Activated CD4-positive, alpha-beta T cell treated with anti-CD3 and anti-CD28 coated beads for 36 hours (primary cell): ENCODE measurements around the gene C16orf74. TPM values are rescaled to one million over a fixed set of nuclear protein-coding genes. Genes with fewer than 3 reads are reported as not detected.
A peak's percentile ranks its signal among the peaks of the same experiment; 100 is the strongest.

ENCODE experiments used
- ATAC-seq: fragments of 200-7000 bp; cut with Tn5 transposase; one replicate; pipeline ENCODE4 v1.10.0; 2021; ENCODE audit warnings: mild to moderate bottlenecking, moderate library complexity
- CTCF ChIA-PET: fragments of 350-600 bp; sonication (Branson Sonifier 250); formaldehyde crosslinking; loops from one replicate; lab custom pipeline; 2021; ENCODE audit warnings: antibody characterized with exemption; lab: Charles Lee
- POLR2A ChIA-PET: fragments of 350-600 bp; sonication (Branson Sonifier 250); formaldehyde crosslinking; loops from one replicate; lab custom pipeline; 2021; ENCODE audit warnings: antibody characterized with exemption, inconsistent platforms; lab: Charles Lee
- DNase-seq: peaks from one replicate; pipeline ENCODE4 v3.0.0-alpha.2; 2020
- H3K27ac Mint-ChIP-seq: one replicate; pipeline ENCODE4 v1.8.0; 2021; ENCODE audit warnings: mixed read lengths
- H3K27me3 Mint-ChIP-seq: one replicate; pipeline ENCODE4 v1.8.0; 2021; ENCODE audit warnings: mixed read lengths
- H3K36me3 Mint-ChIP-seq: one replicate; pipeline ENCODE4 v1.8.0; 2021; ENCODE audit warnings: low read depth, mixed read lengths
- H3K4me1 Mint-ChIP-seq: one replicate; pipeline ENCODE4 v1.8.0; 2021; ENCODE audit warnings: mixed read lengths
- H3K4me3 Mint-ChIP-seq: one replicate; pipeline ENCODE4 v1.8.0; 2021; ENCODE audit warnings: mild to moderate bottlenecking, moderate library complexity, mixed read lengths
- H3K9me3 Mint-ChIP-seq: one replicate; pipeline ENCODE4 v1.8.0; 2021; ENCODE audit warnings: low read depth, mixed read lengths
- intact Hi-C, 2 experiments: fragments of 100-400 bp; cut with DNase I in 1 of 2; cut with micrococcal nuclease in 1 of 2; formaldehyde crosslinking; loops; one replicate each; pipeline versions ENCODE4 v1.14.2 to v1.15.1; 2022 to 2024; cut with DNase I, micrococcal nuclease
- total RNA-seq, 2 experiments: library from RNA; stranded (reverse); gene quantifications; one replicate each; pipeline ENCODE4 v1.2.3, GENCODE V29; 2021

C16orf74 gene
- total RNA-seq, 2 experiments from 2014 or later, result 0.23 to 0.25 TPM

DNA sequence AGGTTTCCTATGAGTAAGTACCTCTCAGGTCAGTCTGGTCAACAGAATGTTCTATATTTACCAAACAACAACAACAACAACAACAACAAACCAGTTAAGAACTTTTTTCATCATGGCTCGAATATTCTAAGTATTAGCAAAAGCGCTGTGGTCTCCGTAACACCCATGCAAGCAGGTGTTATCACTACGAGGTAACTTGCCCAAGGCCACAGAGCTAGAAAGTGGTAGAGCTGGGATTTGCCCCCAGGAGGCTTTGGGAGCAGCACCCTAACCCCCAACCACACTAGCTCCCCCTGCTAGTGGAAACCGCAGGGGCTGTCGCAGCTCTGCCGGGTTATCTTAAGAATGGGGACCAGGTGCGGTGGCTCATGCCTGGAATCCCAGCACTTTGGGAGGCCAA lies 23.9 kb upstream of the C16orf74 start:
- Mint-ChIP-seq H3K9me3 (no peaks in the 10 kb centered on the region), H3K36me3 (peaks cover 17% of the 10 kb centered on the region), H3K27ac (no peak overlapping the region), H3K27me3 (no peaks in the 10 kb centered on the region), H3K4me3 (no peak overlapping the region), H3K4me1 (peaks cover 5% of the 10 kb centered on the region)
- ATAC-seq (no peak), DNase-seq (no peak)
- intact Hi-C loops, result no loop called here
- ChIA-PET POLR2A (no interaction called here), CTCF (no interaction called here)

GRCh38 chr16:85774136-85774535 lies 23.2 kb upstream of the C16orf74 start:
- Mint-ChIP-seq H3K36me3 (peaks cover 12% of the 10 kb centered on the region), H3K4me1 (peaks cover 3% of the 10 kb centered on the region), H3K27me3 (no peaks in the 10 kb centered on the region), H3K27ac (no peak overlapping the region), H3K4me3 (no peak overlapping the region), H3K9me3 (no peaks in the 10 kb centered on the region)
- intact Hi-C loops, result no loop called here
- ATAC-seq (no peak), DNase-seq (no peak)
- ChIA-PET CTCF (interaction anchor here (0.6 kb wide), 1 partner anchor 213 kb away, joined by 3 read pairs; no protein-coding TSS in a partner anchor), POLR2A (no interaction called here)

DNA sequence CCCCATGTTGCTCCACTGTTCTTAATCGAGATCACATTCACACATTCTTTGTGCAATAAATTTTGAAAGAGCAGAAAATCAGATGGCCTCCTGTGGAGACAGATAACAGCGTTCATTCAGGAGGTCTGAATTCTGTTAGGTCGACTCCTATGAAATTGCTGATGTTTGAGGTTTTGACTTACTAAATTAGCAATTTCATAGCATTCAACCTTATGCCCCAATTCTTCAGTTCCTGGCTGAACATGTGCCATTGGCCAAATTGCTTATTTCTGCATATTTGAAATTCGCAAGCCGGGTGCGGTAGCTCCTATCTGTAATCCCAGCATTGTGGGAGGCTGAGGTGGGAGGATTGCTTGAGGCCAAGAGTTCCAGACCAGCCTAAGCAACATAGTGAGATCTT lies 22.1 kb upstream of the C16orf74 start:
- no peaks in the 10 kb centered on the region for H3K27me3 Mint-ChIP-seq
- no peak overlapping the region for H3K4me3 Mint-ChIP-seq
- no peak overlapping the region for H3K27ac Mint-ChIP-seq
- H3K4me1 Mint-ChIP-seq, result no peaks in the 10 kb centered on the region
- intact Hi-C loops, result no loop called here
- no peak for ATAC-seq
- H3K9me3 Mint-ChIP-seq, result no peaks in the 10 kb centered on the region
- POLR2A ChIA-PET, result no interaction called here
- CTCF ChIA-PET, result no interaction called here
- no peak for DNase-seq
- H3K36me3 Mint-ChIP-seq, result peaks cover 7% of the 10 kb centered on the region

- H3K4me3 Mint-ChIP-seq, result no peak overlapping the region
- H3K9me3 Mint-ChIP-seq, result no peaks in the 10 kb centered on the region
- CTCF ChIA-PET, result interaction anchor here (0.5 to 0.8 kb wide), 2 partner anchors 10 to 95 kb away, joined by 3 read pairs; no protein-coding TSS in a partner anchor
- no peak for ATAC-seq
- DNase-seq, result no peak
- H3K27me3 Mint-ChIP-seq, result no peaks in the 10 kb centered on the region
- no peak overlapping the region for H3K27ac Mint-ChIP-seq
- POLR2A ChIA-PET, result interaction anchor here (0.6 kb wide), 1 partner anchor 43 kb away, joined by 3 read pairs; no protein-coding TSS in a partner anchor
- no peaks in the 10 kb centered on the region for H3K4me1 Mint-ChIP-seq
- intact Hi-C loops, result no loop called here
- peaks cover 1% of the 10 kb centered on the region for H3K36me3 Mint-ChIP-seq
Measured at GRCh38 chr16:85770741-85771140, 19.8 kb upstream of the C16orf74 start.

DNA sequence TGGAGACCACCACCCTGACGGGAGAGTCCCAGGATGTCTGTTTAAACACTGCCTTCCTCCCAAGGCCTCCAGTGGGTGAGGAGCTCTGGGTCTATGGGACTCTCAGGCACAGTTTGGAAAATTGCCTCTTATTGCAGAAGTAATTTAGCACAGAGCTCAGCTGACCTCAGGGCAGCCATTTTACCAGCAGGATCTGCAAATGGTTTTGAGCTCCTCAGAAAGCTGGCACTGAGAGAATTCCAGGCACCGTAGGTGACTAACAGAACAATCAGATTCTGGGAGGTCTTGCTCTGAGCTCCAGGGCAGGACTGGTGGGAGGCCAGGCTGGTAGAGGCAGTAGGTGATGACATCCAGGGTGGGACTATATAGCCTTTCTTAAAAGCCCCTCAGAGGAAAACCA lies 17.3 kb upstream of the C16orf74 start:
- Mint-ChIP-seq H3K27ac (no peak overlapping the region), H3K4me3 (no peak overlapping the region), H3K9me3 (no peaks in the 10 kb centered on the region), H3K36me3 (peaks cover 1% of the 10 kb centered on the region), H3K27me3 (peaks cover 1% of the 10 kb centered on the region), H3K4me1 (no peaks in the 10 kb centered on the region)
- no peak for DNase-seq
- POLR2A ChIA-PET, result interaction anchor here (0.8 kb wide), 1 partner anchor 30 kb away, joined by 3 read pairs; no protein-coding TSS in a partner anchor
- CTCF ChIA-PET, result no interaction called here
- ATAC-seq, result no peak
- intact Hi-C loops, result no loop called here

DNA sequence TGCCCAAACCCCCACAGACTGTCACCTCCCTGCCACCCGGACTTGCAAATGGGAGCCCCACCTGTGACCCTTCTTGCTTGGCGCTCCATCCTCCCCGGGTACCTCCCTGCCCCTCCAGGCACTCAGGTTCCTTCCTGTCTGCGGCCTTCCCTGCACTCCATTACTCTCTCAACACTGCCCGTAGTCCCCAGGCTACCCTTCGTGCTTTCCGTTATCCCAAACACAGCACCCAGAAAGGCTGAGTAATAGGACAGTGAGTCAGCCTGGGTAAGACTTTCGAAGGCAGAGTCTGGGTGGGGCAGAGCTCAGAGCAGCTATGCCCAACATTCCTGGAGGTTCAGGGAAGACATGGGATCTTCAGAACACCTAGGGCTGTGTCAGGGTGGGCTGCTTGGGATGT lies 16.6 kb upstream of the C16orf74 start:
- H3K27me3 Mint-ChIP-seq, result peaks cover 1% of the 10 kb centered on the region
- intact Hi-C loops, result no loop called here
- H3K4me3 Mint-ChIP-seq, result no peak overlapping the region
- POLR2A ChIA-PET, result no interaction called here
- no peaks in the 10 kb centered on the region for H3K4me1 Mint-ChIP-seq
- DNase-seq (no peak), ATAC-seq (peak; percentile 55)
- H3K27ac Mint-ChIP-seq, result no peak overlapping the region
- H3K36me3 Mint-ChIP-seq, result peaks cover 1% of the 10 kb centered on the region
- CTCF ChIA-PET, result no interaction called here
- no peaks in the 10 kb centered on the region for H3K9me3 Mint-ChIP-seq

DNA sequence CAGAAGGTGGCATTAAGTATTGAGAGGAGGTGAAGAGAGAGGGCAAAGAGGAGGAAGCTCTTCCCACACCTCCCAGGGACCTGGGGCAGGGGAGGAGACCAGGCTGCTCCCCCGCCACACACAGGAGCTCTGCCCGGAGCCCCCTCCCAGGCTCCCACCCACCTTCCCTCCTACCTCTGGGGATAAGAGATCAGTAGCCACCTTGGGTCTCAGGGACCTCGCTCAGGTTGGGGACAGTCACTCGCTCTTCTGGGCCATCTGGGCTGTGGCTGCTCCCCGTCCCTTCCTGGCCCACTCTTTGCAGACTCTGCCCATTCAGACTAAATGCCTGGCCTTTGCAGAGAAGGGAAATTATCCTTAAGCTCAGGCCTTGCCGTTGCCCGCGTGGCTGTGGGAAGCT lies 14.9 kb upstream of the C16orf74 start:
- H3K9me3 Mint-ChIP-seq, result no peaks in the 10 kb centered on the region
- intact Hi-C loops, result no loop called here
- H3K4me1 Mint-ChIP-seq, result no peaks in the 10 kb centered on the region
- peaks cover 1% of the 10 kb centered on the region for H3K27me3 Mint-ChIP-seq
- DNase-seq (no peak), ATAC-seq (no peak)
- H3K36me3 Mint-ChIP-seq, result peaks cover 1% of the 10 kb centered on the region
- CTCF ChIA-PET, result no interaction called here
- H3K4me3 Mint-ChIP-seq, result no peak overlapping the region
- POLR2A ChIA-PET, result no interaction called here
- H3K27ac Mint-ChIP-seq, result no peak overlapping the region

DNA sequence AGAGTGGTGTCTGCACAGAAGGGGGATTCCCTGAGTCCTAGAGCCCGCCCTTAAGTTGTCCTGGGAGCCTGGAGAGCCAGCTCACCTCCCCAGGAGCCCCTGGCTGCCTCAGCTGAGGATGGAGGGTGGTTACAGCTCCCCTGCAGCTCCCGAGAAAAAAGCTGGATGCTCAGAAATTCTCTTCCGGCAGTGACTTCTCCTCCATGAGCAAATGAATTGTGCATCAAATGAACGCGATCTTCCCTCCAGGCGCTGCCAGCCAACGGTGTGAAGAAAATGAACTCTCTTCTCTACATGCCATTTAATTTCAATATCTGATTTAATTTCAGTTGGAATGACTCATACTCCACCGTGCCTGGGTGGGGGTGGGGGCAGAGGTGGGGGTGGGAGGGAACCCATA lies 14.3 kb upstream of the C16orf74 start:
- CTCF ChIA-PET, result no interaction called here
- peaks cover 1% of the 10 kb centered on the region for H3K36me3 Mint-ChIP-seq
- H3K4me1 Mint-ChIP-seq, result no peaks in the 10 kb centered on the region
- H3K4me3 Mint-ChIP-seq, result no peak overlapping the region
- peaks cover 4% of the 10 kb centered on the region for H3K27me3 Mint-ChIP-seq
- no peak overlapping the region for H3K27ac Mint-ChIP-seq
- no peaks in the 10 kb centered on the region for H3K9me3 Mint-ChIP-seq
- ATAC-seq (no peak), DNase-seq (no peak)
- POLR2A ChIA-PET, result no interaction called here
- intact Hi-C loops, result no loop called here

DNA sequence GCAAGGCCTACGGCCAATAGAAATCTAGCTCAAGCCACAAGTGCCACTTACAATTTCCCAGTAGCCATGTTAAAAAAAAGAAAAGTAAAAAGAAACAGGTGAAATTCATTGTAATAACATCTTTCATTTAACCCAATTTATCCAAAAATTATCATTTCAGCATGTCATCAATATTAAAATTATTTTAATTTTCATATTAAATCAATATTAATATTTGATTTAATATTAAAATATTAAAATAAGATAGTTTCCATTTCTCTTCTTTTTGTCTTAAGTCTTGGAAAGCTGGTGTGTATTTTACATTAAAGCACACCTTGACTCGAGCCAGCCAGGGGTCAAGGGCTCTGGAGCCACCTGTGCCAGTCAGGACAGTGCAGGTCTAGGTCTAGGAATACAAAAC lies 12.7 kb upstream of the C16orf74 start:
- H3K27me3 Mint-ChIP-seq, result peaks cover 18% of the 10 kb centered on the region
- POLR2A ChIA-PET, result no interaction called here
- DNase-seq (no peak), ATAC-seq (no peak)
- H3K36me3 Mint-ChIP-seq, result no peaks in the 10 kb centered on the region
- H3K4me3 Mint-ChIP-seq, result no peak overlapping the region
- CTCF ChIA-PET, result interaction anchor here (0.6 kb wide), 1 partner anchor 51 kb away, joined by 3 read pairs; no protein-coding TSS in a partner anchor
- no peaks in the 10 kb centered on the region for H3K9me3 Mint-ChIP-seq
- intact Hi-C loops, result no loop called here
- peaks cover 2% of the 10 kb centered on the region for H3K4me1 Mint-ChIP-seq
- no peak overlapping the region for H3K27ac Mint-ChIP-seq

DNA sequence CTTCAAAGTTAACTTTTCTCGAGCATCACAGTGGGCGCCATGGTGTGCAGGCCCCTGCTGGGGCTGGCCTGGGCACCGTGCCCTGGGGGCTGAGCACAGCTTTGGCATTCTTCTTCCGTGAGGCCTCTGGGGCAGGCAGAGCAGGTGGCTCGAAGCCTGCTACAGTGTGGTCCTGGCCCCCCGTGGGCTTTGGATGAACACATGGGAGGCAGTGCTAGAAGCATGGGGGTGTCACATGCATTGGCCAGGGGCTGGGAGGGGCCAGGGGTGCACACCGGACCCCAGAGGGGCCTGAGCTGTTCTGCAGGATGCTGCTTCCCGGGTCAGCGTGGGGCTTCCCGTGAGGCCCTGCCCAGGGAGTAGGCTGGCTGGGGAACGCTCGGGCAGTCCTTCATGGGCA lies 12.1 kb upstream of the C16orf74 start:
- Mint-ChIP-seq H3K36me3 (no peaks in the 10 kb centered on the region), H3K4me3 (no peak overlapping the region), H3K4me1 (peaks cover 2% of the 10 kb centered on the region), H3K27me3 (peaks cover 21% of the 10 kb centered on the region), H3K27ac (no peak overlapping the region), H3K9me3 (no peaks in the 10 kb centered on the region)
- DNase-seq (no peak), ATAC-seq (no peak)
- intact Hi-C loops, result no loop called here
- ChIA-PET CTCF (interaction anchor here (0.7 kb wide), 1 partner anchor 58 kb away, joined by 3 read pairs; no protein-coding TSS in a partner anchor), POLR2A (no interaction called here)

- Mint-ChIP-seq H3K4me3 (no peak overlapping the region), H3K4me1 (peaks cover 9% of the 10 kb centered on the region), H3K9me3 (no peaks in the 10 kb centered on the region), H3K27me3 (peaks cover 21% of the 10 kb centered on the region), H3K36me3 (no peaks in the 10 kb centered on the region), H3K27ac (no peak overlapping the region)
- ATAC-seq (no peak), DNase-seq (no peak)
- POLR2A ChIA-PET, result no interaction called here
- intact Hi-C loops, result no loop called here
- CTCF ChIA-PET, result interaction anchor here (1.1 kb wide), 1 partner anchor 24 kb away, joined by 3 read pairs; no protein-coding TSS in a partner anchor
Measured at GRCh38 chr16:85761861-85762260, 11.0 kb upstream of the C16orf74 start.

DNA sequence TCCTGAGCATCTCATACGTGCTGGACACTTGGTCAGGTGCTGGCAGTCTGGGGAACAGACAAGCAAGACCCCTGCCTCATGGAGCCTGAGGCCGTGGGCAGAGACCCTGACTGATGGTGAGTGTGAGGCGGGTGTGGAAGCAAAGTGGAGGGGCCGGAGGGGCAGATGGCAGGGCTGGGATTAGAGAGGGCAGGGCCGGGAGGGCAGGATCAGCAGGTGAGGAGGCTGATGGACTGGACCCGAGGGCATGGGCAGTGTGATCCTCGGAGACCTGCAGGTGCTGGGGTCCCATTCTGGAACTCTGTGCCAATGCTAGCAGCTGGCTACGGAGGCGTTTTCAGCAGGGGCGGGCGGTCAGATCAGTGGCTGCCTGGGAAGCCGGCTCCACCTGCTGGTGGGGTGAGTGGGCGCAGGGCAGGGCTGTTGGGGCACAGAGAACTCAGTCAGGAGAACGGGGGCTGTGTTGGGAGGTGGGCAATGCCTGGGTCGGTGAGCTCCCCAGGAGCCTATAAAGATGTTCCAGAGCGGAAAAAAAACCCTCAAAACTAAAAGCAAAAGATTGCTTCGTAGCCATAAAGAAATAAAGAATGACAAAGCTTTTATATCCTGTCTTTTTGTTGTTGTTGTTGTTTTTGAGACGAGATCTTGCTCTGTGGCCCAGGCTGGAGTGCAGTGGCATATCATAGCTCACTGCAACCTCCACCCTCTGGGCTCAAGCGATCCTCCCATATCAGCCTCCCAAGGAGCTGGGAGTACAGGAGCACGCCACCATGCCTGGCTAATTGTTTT lies 8.9 kb upstream of the C16orf74 start:
- Mint-ChIP-seq H3K4me1 (peaks cover 12% of the 10 kb centered on the region), H3K27me3 (peaks cover 21% of the 10 kb centered on the region), H3K27ac (no peak overlapping the region), H3K4me3 (no peak overlapping the region), H3K9me3 (no peaks in the 10 kb centered on the region), H3K36me3 (no peaks in the 10 kb centered on the region)
- CTCF ChIA-PET, result interaction anchor here (0.6 to 1.6 kb wide), 7 partner anchors 11 to 1007 kb away, joined by 3 to 5 read pairs (median 3); no protein-coding TSS in a partner anchor
- intact Hi-C loops, result no loop called here
- POLR2A ChIA-PET, result interaction anchor here (0.6 kb wide), 1 partner anchor 600 kb away, joined by 3 read pairs; no protein-coding TSS in a partner anchor
- ATAC-seq, result no peak
- peak; percentile 55 for DNase-seq
